Testis (tissue), 2 donors: ENCODE data around the gene NPPC.

ENCODE experiments used
- CTCF ChIP-seq, 3 experiments: fragments of 450-650 bp in 2 of 3; fragments of 200-600 bp in 1 of 3; sonication (generic) in 1 of 3; IDR thresholded peaks; one replicate each; pipeline ENCODE4 v1.5.1; 2016 to 2019; ENCODE audit warnings: antibody characterized with exemption in 3 of 3, mild to moderate bottlenecking in 2 of 3, moderate library complexity in 1 of 3
- POLR2A ChIP-seq: fragments of 450-650 bp; IDR thresholded peaks from one replicate; pipeline ENCODE4 v1.6.1; 2017; ENCODE audit warnings: antibody characterized with exemption, mild to moderate bottlenecking, moderate library complexity

GRCh38 chr2:231926761-231927565 is 767 bp upstream of the NPPC start:
- no peak for TF ChIP-seq CTCF (IDR thresholded peaks at IDR 0.05)
- no peak for TF ChIP-seq POLR2A
